Measurements from ENCODE around the gene SLCO3A1. TPM values are rescaled to one million over a fixed set of nuclear protein-coding genes. Genes with fewer than 3 reads are reported as not detected.

SLCO3A1 gene
- total and polyA plus RNA-seq, 2 donors (not counting 1 experiment from before 2014, with no cell fraction given) = 8.1 to 16.8 TPM

DNA sequence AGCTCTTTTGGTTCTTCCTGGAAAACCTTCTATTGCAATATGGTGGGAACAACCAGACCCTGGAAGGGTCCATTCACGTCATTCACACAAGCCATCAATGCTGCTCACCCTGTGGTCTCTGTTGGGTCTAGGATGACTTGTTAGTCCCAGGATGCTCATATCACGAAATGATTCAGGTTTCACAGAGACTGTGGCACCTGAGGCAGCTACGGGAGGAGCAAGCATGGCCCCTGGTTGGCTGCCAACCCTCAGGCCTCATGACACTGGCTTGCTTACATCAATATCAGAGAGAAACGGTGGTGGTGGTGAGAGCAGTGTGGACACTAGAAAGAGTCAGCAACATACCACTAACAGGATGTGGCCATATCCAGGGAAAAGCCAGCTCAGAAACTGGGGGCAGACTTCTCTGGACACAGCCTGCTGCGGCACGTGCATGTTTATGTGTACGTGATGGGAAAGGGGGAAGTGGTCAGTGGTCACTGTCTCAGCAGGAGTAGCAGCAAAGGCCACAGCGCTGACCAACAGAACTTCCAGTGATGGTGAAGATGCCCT, 331.2 kb downstream of the SLCO3A1 start:
- Histone ChIP-seq H3K79me2 (ENCODE audit: control insufficient read depth, insufficient read depth, low read length) (no peaks in the 10 kb centered on the region), H4K20me1 (ENCODE audit: control insufficient read depth, extremely low read depth, insufficient read depth, low read length) (no peaks in the 10 kb centered on the region), H2AFZ (ENCODE audit: low read length) (no peak overlapping the region), H3K4me2 (ENCODE audit: extremely low read depth, insufficient read depth, low read length) (no peak overlapping the region), H3K4me3 (replicated peaks in 1 of 4; ENCODE audit: control extremely low read depth in 1 of 4, insufficient read depth in 1 of 4, low read depth in 3 of 4, low read length in 4 of 4) (no peak overlapping the region), H3K36me3 (ENCODE audit: control insufficient read depth, insufficient read depth, low read length) (no peaks in the 10 kb centered on the region), H3K4me1 (ENCODE audit: control insufficient read depth, extremely low read depth, insufficient read depth, low read length) (no peaks in the 10 kb centered on the region), H3K27me3 (ENCODE audit: control insufficient read depth, insufficient read depth, low read length) (no peaks in the 10 kb centered on the region), H3K9me3 (ENCODE audit: control insufficient read depth, insufficient read depth, low read depth, low read length) (no peaks in the 10 kb centered on the region), H3K9ac (ENCODE audit: insufficient read depth, low read length) (no peak overlapping the region), H3K27ac (ENCODE audit: insufficient read depth, low read length) (no peak overlapping the region)
- TF ChIP-seq, protein P1, sequence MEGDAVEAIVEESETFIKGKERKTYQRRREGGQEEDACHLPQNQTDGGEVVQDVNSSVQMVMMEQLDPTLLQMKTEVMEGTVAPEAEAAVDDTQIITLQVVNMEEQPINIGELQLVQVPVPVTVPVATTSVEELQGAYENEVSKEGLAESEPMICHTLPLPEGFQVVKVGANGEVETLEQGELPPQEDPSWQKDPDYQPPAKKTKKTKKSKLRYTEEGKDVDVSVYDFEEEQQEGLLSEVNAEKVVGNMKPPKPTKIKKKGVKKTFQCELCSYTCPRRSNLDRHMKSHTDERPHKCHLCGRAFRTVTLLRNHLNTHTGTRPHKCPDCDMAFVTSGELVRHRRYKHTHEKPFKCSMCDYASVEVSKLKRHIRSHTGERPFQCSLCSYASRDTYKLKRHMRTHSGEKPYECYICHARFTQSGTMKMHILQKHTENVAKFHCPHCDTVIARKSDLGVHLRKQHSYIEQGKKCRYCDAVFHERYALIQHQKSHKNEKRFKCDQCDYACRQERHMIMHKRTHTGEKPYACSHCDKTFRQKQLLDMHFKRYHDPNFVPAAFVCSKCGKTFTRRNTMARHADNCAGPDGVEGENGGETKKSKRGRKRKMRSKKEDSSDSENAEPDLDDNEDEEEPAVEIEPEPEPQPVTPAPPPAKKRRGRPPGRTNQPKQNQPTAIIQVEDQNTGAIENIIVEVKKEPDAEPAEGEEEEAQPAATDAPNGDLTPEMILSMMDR (conservative IDR thresholded peaks at IDR 0.05 in 1 of 2, IDR thresholded peaks at IDR 0.05 in 1 of 2; ENCODE audit: low read depth in 1 of 2, low read length in 2 of 2) = no peak
- TF ChIP-seq EZH2 (IDR thresholded peaks at IDR 0.05; ENCODE audit: low read length, missing control alignments) = no peak
- no peak for DNase-seq (ENCODE audit: low read depth in 2 of 2)

DNA sequence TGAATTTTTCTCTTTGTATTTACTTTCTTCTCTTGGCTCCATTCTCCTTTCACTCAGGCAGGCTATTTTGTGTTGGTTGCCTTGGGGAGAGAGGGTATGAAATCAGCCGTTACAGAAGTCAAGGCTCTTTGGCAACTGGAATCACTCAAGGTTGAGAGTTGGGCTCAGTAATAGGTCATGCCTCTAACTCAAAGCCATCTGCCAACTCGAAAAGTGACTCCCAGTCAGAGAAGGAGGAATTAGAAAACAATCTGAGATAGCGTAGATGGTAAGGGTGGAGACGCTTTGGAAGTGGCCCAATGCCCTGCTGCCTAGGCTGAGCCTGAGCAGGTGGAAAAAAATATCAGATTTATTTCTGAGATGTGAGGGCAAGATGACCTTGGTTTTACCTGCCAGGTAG, 334.5 kb downstream of the SLCO3A1 start:
- TF ChIP-seq, protein P1 (conservative IDR thresholded peaks at IDR 0.05 in 1 of 2, IDR thresholded peaks at IDR 0.05 in 1 of 2; ENCODE audit: low read depth in 1 of 2, low read length in 2 of 2) = no peak
- TF ChIP-seq EZH2 (IDR thresholded peaks at IDR 0.05; ENCODE audit: low read length, missing control alignments) = no peak

DNA sequence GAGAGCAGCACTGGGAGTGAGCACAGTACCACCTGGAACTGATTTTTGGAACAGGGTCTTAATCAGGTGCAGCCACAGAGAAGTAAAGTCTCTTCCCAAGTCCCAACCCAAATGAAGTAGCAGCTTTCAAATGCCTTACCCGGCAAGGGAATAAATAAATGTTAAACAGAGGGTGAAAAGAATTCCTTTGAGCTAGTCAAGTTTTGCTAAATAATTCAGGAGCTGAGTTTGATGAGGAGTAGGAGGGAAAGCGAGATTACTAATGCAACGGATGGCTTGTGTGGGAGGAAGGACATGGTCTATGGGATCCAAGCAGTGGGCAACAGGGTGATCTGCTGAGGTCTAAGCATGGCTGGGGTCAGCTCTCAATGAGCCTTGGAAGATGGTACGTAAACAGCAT, 335.7 kb downstream of the SLCO3A1 start:
- Histone ChIP-seq H3K27me3 (ENCODE audit: control insufficient read depth, insufficient read depth, low read length) (no peaks in the 10 kb centered on the region), H3K79me2 (ENCODE audit: control insufficient read depth, insufficient read depth, low read length) (no peaks in the 10 kb centered on the region), H3K4me2 (ENCODE audit: extremely low read depth, insufficient read depth, low read length) (no peak overlapping the region), H4K20me1 (ENCODE audit: control insufficient read depth, extremely low read depth, insufficient read depth, low read length) (no peaks in the 10 kb centered on the region), H3K27ac (ENCODE audit: insufficient read depth, low read length) (no peak overlapping the region), H2AFZ (ENCODE audit: low read length) (no peak overlapping the region), H3K4me1 (ENCODE audit: control insufficient read depth, extremely low read depth, insufficient read depth, low read length) (no peaks in the 10 kb centered on the region), H3K9me3 (ENCODE audit: control insufficient read depth, insufficient read depth, low read depth, low read length) (no peaks in the 10 kb centered on the region), H3K9ac (ENCODE audit: insufficient read depth, low read length) (no peak overlapping the region), H3K36me3 (ENCODE audit: control insufficient read depth, insufficient read depth, low read length) (no peaks in the 10 kb centered on the region), H3K4me3 (replicated peaks in 1 of 4; ENCODE audit: control extremely low read depth in 1 of 4, insufficient read depth in 1 of 4, low read depth in 3 of 4, low read length in 4 of 4) (no peak overlapping the region)
- TF ChIP-seq, protein P1 (conservative IDR thresholded peaks at IDR 0.05 in 1 of 2, IDR thresholded peaks at IDR 0.05 in 1 of 2; ENCODE audit: low read depth in 1 of 2, low read length in 2 of 2) = no peak
- TF ChIP-seq EZH2 (IDR thresholded peaks at IDR 0.05; ENCODE audit: low read length, missing control alignments) = no peak
- no peak for DNase-seq (ENCODE audit: low read depth in 2 of 2)

More for the DNA sequence above, 334.5 kb downstream of the SLCO3A1 start:
- H3K9ac ChIP-seq (ENCODE audit: insufficient read depth, low read length) = no peak overlapping the region
- H3K4me2 ChIP-seq (ENCODE audit: extremely low read depth, insufficient read depth, low read length) = no peak overlapping the region
- no peaks in the 10 kb centered on the region for H3K36me3 ChIP-seq (ENCODE audit: control insufficient read depth, insufficient read depth, low read length)
- no peak overlapping the region for H2AFZ ChIP-seq (ENCODE audit: low read length)
- H4K20me1 ChIP-seq (ENCODE audit: control insufficient read depth, extremely low read depth, insufficient read depth, low read length) = no peaks in the 10 kb centered on the region
- H3K27ac ChIP-seq (ENCODE audit: insufficient read depth, low read length) = no peak overlapping the region
- DNase-seq (ENCODE audit: low read depth in 2 of 2) = no peak
- no peaks in the 10 kb centered on the region for H3K4me1 ChIP-seq (ENCODE audit: control insufficient read depth, extremely low read depth, insufficient read depth, low read length)
- H3K9me3 ChIP-seq (ENCODE audit: control insufficient read depth, insufficient read depth, low read depth, low read length) = no peaks in the 10 kb centered on the region
- no peaks in the 10 kb centered on the region for H3K27me3 ChIP-seq (ENCODE audit: control insufficient read depth, insufficient read depth, low read length)
- no peaks in the 10 kb centered on the region for H3K79me2 ChIP-seq (ENCODE audit: control insufficient read depth, insufficient read depth, low read length)
- H3K4me3 ChIP-seq (replicated peaks in 1 of 4; ENCODE audit: control extremely low read depth in 1 of 4, insufficient read depth in 1 of 4, low read depth in 3 of 4, low read length in 4 of 4) = no peak overlapping the region
